Cardiac fibroblast (primary cell): ENCODE data around the gene CD300H.

Source experiments
- DNase-seq, 2 donors: peaks; one replicate each; pipeline versions ENCODE4 v3.0.0 to v3.0.0-alpha.2; 2010; ENCODE audit warnings: low read depth in 2 of 2
- H3K4me3 ChIP-seq, 2 donors: replicated peaks in 1 of 2; 1 replicate in 1 of 2; 2 replicates in 1 of 2; pipeline ENCODE4 v1.5.1; 2011; ENCODE audit warnings: low read depth in 2 of 2, low read length in 2 of 2, mild to moderate bottlenecking in 2 of 2, moderate library complexity in 1 of 2
- CTCF ChIP-seq: IDR thresholded peaks from one replicate; pipeline ENCODE4 v1.5.1; 2011; ENCODE audit warnings: low read depth, mild to moderate bottlenecking, low read length, inconsistent platforms

CD300H gene

DNA sequence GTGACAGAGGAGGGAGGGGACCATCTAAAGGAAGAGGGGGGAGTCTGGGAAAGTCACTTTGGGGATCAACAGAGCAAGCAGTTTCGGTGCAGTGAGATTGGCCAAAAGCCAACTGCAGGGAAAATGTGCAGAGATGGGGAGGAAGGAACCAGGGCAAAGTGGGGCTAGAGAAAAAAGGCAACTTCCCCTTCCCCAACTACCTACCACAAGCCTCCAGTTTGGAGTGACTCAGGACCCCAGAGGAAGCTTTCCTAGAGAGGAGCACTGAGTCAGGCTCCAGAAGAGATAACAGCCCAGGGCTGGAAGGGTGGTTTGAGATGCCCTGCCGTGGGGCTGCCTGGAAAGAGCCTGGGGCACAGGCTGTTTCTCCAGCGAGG is 31.7 kb upstream of the CD300H start:
- no peak for TF ChIP-seq CTCF
- H3K4me3 ChIP-seq, result no peak overlapping the region
- no peak for DNase-seq

GRCh38 chr17:74598346-74599022 is 31.2 kb upstream of the CD300H start:
- H3K4me3 ChIP-seq, result no peak overlapping the region
- no peak for DNase-seq
- no peak for TF ChIP-seq CTCF

- no peak for TF ChIP-seq CTCF
- no peak for DNase-seq
- no peak overlapping the region for H3K4me3 ChIP-seq
Observed at GRCh38 chr17:74597069-74597790, 29.9 kb upstream of the CD300H start.

DNA sequence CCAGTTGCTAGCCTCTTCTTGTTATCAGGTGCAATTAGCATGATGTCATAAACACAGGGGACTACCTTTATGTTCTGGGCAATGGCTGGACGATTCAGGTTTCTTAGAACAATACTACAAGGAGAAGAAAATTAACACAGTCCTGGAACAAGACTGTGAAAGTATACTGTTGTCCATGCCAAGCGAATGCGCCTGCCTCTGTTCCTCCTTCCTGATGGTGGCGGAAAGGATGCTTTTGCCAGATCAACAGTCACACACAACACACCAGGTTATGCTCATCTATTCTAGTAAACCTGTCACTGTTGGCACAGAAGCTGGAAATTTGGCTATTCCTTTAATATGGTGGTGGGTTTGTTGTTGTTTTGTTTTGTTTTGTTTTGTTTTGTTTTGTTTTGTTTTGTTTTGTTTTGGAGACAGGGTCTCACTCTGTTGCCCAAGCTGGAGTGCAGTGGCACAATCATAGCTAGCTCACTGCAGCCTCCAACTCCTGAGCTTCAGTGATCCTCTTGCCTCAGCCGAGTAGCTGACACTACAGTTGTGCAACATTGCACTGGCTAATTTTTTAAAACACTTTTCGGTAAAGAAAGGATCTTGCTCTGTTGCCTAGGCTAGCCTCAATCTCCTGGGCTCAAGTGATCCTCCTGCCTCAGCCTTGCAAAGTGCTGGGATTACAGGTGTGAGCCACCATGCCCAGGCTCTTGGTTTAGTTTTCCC is 27.9 kb upstream of the CD300H start:
- DNase-seq, result no peak
- no peak for TF ChIP-seq CTCF
- no peak overlapping the region for H3K4me3 ChIP-seq

DNA sequence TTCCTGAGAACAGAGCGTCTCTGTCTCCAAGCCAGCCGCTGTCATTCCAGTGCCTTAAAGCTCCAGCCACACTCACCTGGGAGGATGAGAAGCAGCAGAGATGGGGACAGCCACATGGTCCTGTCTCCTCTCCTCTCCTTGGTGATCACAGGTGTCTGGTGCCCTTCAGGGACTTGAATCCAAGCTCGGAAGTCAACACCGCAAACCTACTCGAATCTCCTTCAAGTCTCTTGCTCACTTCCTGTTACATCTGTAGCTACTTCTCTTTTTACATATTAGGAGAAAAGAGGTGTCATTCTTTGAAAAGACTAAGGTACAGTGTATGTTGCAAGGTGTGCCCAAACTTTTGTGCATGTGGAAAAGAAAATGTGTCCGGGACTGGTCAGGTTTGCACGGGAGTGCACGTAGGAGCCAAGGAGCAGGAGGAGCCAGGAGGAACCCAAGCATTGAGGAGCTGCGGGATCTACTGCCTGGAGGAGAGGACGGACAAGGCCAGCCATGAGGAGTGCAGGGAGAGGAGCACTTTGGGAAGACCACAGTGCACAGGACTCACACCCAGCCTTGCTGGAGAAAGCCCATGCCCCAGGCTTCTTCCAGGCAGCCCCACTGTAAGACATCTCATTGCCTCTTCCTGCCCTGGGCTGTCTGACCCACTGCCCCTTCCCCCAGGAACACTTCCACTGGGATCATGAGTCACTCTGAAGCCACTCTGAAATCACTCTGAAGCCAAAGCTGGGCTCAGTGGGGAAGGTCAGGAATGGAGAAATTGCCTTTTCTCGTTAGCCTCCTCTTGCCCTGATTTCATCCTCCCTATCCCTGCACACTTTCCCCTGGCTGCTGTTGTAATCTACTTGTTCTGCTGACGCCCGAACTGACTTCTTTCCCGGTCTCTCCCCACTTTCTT is 25.0 kb upstream of the CD300H start, which contains the start of gene CD300LD:
TSS of gene CD300LD (minus strand) at position 197 of the 904 bp plus-strand sequence. CDS start at position 116, 81 bp downstream.
- DNase-seq, result peak in 1 of 2 donors; percentile 6
- TF ChIP-seq CTCF, result no peak
- H3K4me3 ChIP-seq, result no peak within 1 kb of the TSS

DNA sequence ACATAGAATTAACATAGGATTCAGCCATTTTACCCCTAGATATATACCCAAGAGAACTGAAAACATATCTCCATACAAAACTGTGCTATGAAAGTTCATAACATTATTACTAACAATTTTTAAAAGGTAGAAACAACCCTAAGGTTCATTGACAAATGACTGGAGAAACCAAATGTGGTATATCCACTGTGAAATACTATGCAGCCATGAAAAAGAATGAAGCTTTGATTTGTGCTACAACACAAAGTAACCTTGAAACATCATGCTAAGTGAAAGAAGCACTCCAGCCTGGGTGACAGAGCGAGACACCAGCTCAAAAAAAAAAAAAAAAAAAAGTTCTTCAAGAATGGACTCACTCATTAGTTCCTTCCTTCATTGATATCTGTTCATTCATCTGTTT is 24.2 kb upstream of the CD300H start:
- no peak for TF ChIP-seq CTCF
- no peak overlapping the region for H3K4me3 ChIP-seq
- no peak for DNase-seq
